ENCODE measurements around the gene PUS10. TPM values are rescaled to one million over a fixed set of nuclear protein-coding genes. Genes with fewer than 3 reads are reported as not detected.
A peak's percentile ranks its signal among the peaks of the same experiment; 100 is the strongest.

PUS10 gene
- polyA plus RNA-seq, 2 of the 4 experiments (the other 2 are of a cell fraction), result 3.3 to 9.3 TPM

- Histone ChIP-seq H3K9me3 (no peaks in the 10 kb centered on the region), H3K27ac (peak overlapping the region in 1 of 2 experiments; percentile 11; a peak in 2 of 6 replicates), H3K4me3 (no peak overlapping the region), H3K4me2 (no peak overlapping the region), H3K4me1 (peaks cover 29% of the 10 kb centered on the region)
- ChIA-PET CTCF (interaction anchor here (0.6 to 1.7 kb wide), 4 partner anchors 42 to 249 kb away, joined by 3 to 4 read pairs (median 4); no protein-coding TSS in a partner anchor), POLR2A (no interaction called here)
- ATAC-seq (no peak), DNase-seq (ENCODE audit: low read depth in 1 of 2, low spot score in 1 of 2) (no peak), FAIRE-seq (no peak)
- 92% methylated on average over 8 of the region's 8 CpGs for WGBS (ENCODE audit: missing lambda C conversion rate)
- TF ChIP-seq EP300 (IDR thresholded peaks at IDR 0.05), result no peak
- TF ChIP-seq ELK1 (IDR thresholded peaks at IDR 0.05; ENCODE audit: low read depth, low read length), result no peak
- no peak for TF ChIP-seq POLR2A (IDR thresholded peaks at IDR 0.05; ENCODE audit: low read length)
- no peak for TF ChIP-seq PBX3 (IDR thresholded peaks at IDR 0.05)
- no peak for TF ChIP-seq CBX2 (IDR thresholded peaks at IDR 0.05; ENCODE audit: borderline replicate concordance, low read depth)
- TF ChIP-seq HOXB5 (CRISPR knock-in tag; IDR thresholded peaks at IDR 0.05), result no peak
- TF ChIP-seq CHD4 (IDR thresholded peaks at IDR 0.05; ENCODE audit: borderline replicate concordance), result no peak
- no peak for TF ChIP-seq FOSL2 (IDR thresholded peaks at IDR 0.05)
- no peak for TF ChIP-seq FOSL2 (CRISPR knock-in tag; IDR thresholded peaks at IDR 0.05)
- TF ChIP-seq PHF8 (IDR thresholded peaks at IDR 0.05; ENCODE audit: borderline replicate concordance, low read depth), result no peak
- TF ChIP-seq SREBF2 (IDR thresholded peaks at IDR 0.05), result no peak
- TF ChIP-seq BCL3 (IDR thresholded peaks at IDR 0.05), result no peak
- no peak for TF ChIP-seq REST (IDR thresholded peaks at IDR 0.05)
- no peak for TF ChIP-seq CTCF (IDR thresholded peaks at IDR 0.05)
- no peak for TF ChIP-seq E2F6 (IDR thresholded peaks at IDR 0.05; ENCODE audit: borderline replicate concordance, low read depth)
- no peak for TF ChIP-seq POLR2AphosphoS2 (conservative IDR thresholded peaks at IDR 0.05; ENCODE audit: low read length)
- no peak for TF ChIP-seq FOSB (CRISPR knock-in tag; IDR thresholded peaks at IDR 0.05)
- TF ChIP-seq ZNF302 (CRISPR knock-in tag; IDR thresholded peaks at IDR 0.05), result no peak
- TF ChIP-seq HDAC2 (IDR thresholded peaks at IDR 0.05), result no peak
- no peak for TF ChIP-seq TP53 (CRISPR knock-in tag; IDR thresholded peaks at IDR 0.05)
- TF ChIP-seq ATOH8 (CRISPR knock-in tag; IDR thresholded peaks at IDR 0.05; ENCODE audit: low read depth), result no peak
Observed at GRCh38 chr2:60957224-60957623, 60.8 kb downstream of the PUS10 start.

All from A549 (cell line).